Activated CD4-positive, alpha-beta memory T cell treated with anti-CD3 and anti-CD28 coated beads for 36 hours (primary cell): ENCODE data around the gene LAMB3. TPM values are rescaled to one million over a fixed set of nuclear protein-coding genes. Genes with fewer than 3 reads are reported as not detected.

Experiments
- CTCF ChIA-PET: fragments of 350-600 bp; sonication (Branson Sonifier 250); formaldehyde crosslinking; loops from one replicate; lab custom pipeline; 2021; ENCODE audit warnings: antibody characterized with exemption, inconsistent platforms; lab: Charles Lee
- POLR2A ChIA-PET: fragments of 350-600 bp; sonication (Branson Sonifier 250); formaldehyde crosslinking; loops from one replicate; lab custom pipeline; 2021; ENCODE audit warnings: antibody characterized with exemption; lab: Charles Lee
- DNase-seq: peaks from one replicate; pipeline ENCODE4 v3.0.0-alpha.2; 2020
- H3K27ac Mint-ChIP-seq: one replicate; pipeline ENCODE4 v1.8.0; 2021; ENCODE audit warnings: mixed read lengths
- H3K27me3 Mint-ChIP-seq: one replicate; pipeline ENCODE4 v1.8.0; 2021; ENCODE audit warnings: mixed read lengths
- H3K36me3 Mint-ChIP-seq: one replicate; pipeline ENCODE4 v1.8.0; 2021; ENCODE audit warnings: mixed read lengths
- H3K4me1 Mint-ChIP-seq: one replicate; pipeline ENCODE4 v1.8.0; 2021; ENCODE audit warnings: low read depth, mixed read lengths
- H3K4me3 Mint-ChIP-seq: one replicate; pipeline ENCODE4 v1.8.0; 2021; ENCODE audit warnings: mild to moderate bottlenecking, mixed read lengths
- H3K9me3 Mint-ChIP-seq: one replicate; pipeline ENCODE4 v1.8.0; 2021; ENCODE audit warnings: mixed read lengths
- intact Hi-C: fragments of 100-400 bp; cut with micrococcal nuclease; formaldehyde crosslinking; loops from one replicate; pipeline ENCODE4 v1.15.1; 2023
- total RNA-seq, 2 experiments: library from RNA; stranded (reverse); gene quantifications; one replicate each; pipeline ENCODE4 v1.2.3, GENCODE V29; 2021

LAMB3 gene
- total RNA-seq, 2 experiments from 2014 or later = 14.6 to 14.7 TPM

DNA sequence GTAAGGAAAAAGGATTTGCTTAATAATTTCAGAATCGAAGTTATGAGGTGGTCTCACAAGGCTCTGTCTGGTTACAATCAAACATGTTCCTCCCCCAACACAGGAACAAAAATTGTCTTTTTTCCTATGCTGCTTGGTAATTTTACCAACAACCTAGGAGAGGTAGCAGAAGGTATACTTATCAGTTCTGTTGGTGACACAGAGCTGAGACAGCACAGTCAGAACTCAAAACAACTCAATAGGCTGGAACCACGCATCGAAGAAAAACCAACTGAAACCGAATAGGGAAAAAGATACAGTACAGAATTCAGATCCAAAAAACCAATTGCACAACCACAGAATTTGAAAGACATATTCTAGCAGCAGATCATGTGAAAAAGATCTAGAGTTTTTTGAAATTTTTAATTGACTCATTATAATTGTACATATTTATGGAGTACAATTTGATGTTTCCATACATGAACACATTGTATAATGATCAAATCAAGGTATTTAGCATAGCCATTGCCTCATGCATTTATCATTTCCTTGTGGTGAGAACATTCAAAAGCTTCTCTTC is 26.8 kb upstream of the LAMB3 start:
- H3K27me3 Mint-ChIP-seq = peaks cover 22% of the 10 kb centered on the region
- CTCF ChIA-PET = no interaction called here

GRCh38 chr1:209675565-209676154 is 23.4 kb upstream of the LAMB3 start:
- CTCF ChIA-PET = interaction anchor here (1.1 to 3.7 kb wide), 9 partner anchors 9 to 109 kb away, joined by 3 to 15 read pairs (median 5); no protein-coding TSS in a partner anchor
- DNase-seq = peak; percentile 18
- peaks cover 22% of the 10 kb centered on the region for H3K27me3 Mint-ChIP-seq
- H3K27ac Mint-ChIP-seq = peak overlapping the region; percentile 68
- H3K4me3 Mint-ChIP-seq = peak overlapping the region; percentile 76
- no peaks in the 10 kb centered on the region for H3K9me3 Mint-ChIP-seq
- H3K36me3 Mint-ChIP-seq = peaks cover 7% of the 10 kb centered on the region
- peaks cover 62% of the 10 kb centered on the region for H3K4me1 Mint-ChIP-seq
- POLR2A ChIA-PET = interaction anchor here (0.7 to 1.5 kb wide), 6 partner anchors 11 to 78 kb away, joined by 3 to 8 read pairs (median 4); partner anchors contain the start of gene HSD11B1
- intact Hi-C loops = no loop called here

More for the DNA sequence above, 26.8 kb upstream of the LAMB3 start:
- H3K4me1 Mint-ChIP-seq = peaks cover 34% of the 10 kb centered on the region
- peaks cover 7% of the 10 kb centered on the region for H3K36me3 Mint-ChIP-seq
- H3K9me3 Mint-ChIP-seq = no peaks in the 10 kb centered on the region
- no peak overlapping the region for H3K4me3 Mint-ChIP-seq
- no peak for DNase-seq
- no peak overlapping the region for H3K27ac Mint-ChIP-seq
- intact Hi-C loops = no loop called here
- POLR2A ChIA-PET = no interaction called here

- H3K36me3 Mint-ChIP-seq = peaks cover 7% of the 10 kb centered on the region
- H3K27me3 Mint-ChIP-seq = peaks cover 22% of the 10 kb centered on the region
- peaks cover 68% of the 10 kb centered on the region for H3K4me1 Mint-ChIP-seq
- intact Hi-C loops = no loop called here
- CTCF ChIA-PET = interaction anchor here (0.8 to 3.7 kb wide), 10 partner anchors 9 to 108 kb away, joined by 3 to 15 read pairs (median 5); no protein-coding TSS in a partner anchor
- POLR2A ChIA-PET = interaction anchor here (0.7 to 1.5 kb wide), 6 partner anchors 20 to 78 kb away, joined by 3 to 6 read pairs (median 3); partner anchors contain the start of gene HSD11B1
- peak within 1 kb of the TSS; percentile 68 for H3K27ac Mint-ChIP-seq
- no peaks in the 10 kb centered on the region for H3K9me3 Mint-ChIP-seq
- H3K4me3 Mint-ChIP-seq = peak within 1 kb of the TSS; percentile 76
- peak; percentile 66 for DNase-seq
Observed at GRCh38 chr1:209674957-209675564, 22.8 kb upstream of the LAMB3 start, which contains the start of gene G0S2. G0S2 (plus strand) TSS chr1:209675412; CDS start chr1:209675685, 273 bp downstream.

- intact Hi-C loops = loop anchor here (1.0 to 2.0 kb wide), 5 partner anchors 23 to 659 kb away; no protein-coding TSS in a partner anchor
- Mint-ChIP-seq H3K27ac (peak overlapping the region; percentile 68), H3K27me3 (peaks cover 22% of the 10 kb centered on the region), H3K9me3 (no peaks in the 10 kb centered on the region), H3K4me1 (peaks cover 64% of the 10 kb centered on the region), H3K4me3 (peak overlapping the region; percentile 76), H3K36me3 (peaks cover 7% of the 10 kb centered on the region)
- CTCF ChIA-PET = interaction anchor here (0.8 to 3.7 kb wide), 11 partner anchors 9 to 150 kb away, joined by 3 to 15 read pairs (median 4); no protein-coding TSS in a partner anchor
- POLR2A ChIA-PET = interaction anchor here (0.7 to 2.1 kb wide), 9 partner anchors 15 to 114 kb away, joined by 3 to 10 read pairs (median 4); partner anchors contain the start of gene TRAF3IP3
- no peak for DNase-seq
Observed at GRCh38 chr1:209673631-209674417, 21.6 kb upstream of the LAMB3 start.

DNA sequence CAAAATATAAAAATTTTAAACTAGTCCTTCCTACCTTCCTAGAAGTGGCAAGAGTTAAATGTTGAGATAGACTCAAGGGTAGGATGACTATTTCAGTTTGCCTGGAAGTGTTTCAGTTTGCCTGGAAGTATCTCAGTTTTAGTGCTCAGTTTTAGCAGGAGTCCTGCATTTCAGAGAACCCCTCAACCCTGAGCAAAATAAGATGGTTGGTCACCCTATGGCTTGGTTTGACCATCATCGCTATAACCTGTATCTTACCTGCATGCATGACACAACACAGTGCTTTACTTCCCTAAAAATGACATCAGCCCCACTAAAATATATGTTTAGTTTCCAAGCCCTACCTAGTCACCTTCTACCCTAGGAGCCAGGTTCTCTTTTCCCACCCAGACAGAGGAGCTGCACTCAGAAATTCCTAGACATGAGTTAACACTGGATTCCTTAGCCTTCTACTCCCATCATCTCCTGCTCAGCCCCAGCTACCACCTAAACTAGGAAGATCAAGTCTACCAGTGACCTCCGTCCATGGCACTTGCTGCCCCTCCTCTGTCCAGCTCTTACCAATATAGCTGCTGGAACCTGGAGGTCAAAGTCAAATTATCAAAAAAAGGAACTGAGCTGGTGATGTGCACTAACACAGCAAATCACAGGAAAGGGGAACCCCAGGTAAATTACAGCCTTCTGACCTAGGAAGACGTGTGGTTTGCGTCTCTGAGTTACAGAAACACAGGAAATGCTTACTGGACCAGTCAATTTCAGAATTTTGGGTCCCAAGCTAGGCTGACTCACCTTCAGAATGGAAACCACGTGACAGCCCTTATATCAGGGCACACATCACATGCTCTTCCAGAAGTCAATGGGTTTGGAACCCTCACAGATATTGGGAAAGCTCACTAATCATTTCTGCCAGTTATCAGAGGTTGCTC is 20.7 kb upstream of the LAMB3 start:
- Mint-ChIP-seq H3K4me3 (peak overlapping the region; percentile 64), H3K27me3 (peaks cover 22% of the 10 kb centered on the region), H3K9me3 (no peaks in the 10 kb centered on the region), H3K27ac (peak overlapping the region; percentile 85), H3K36me3 (peaks cover 7% of the 10 kb centered on the region), H3K4me1 (peaks cover 60% of the 10 kb centered on the region)
- ChIA-PET CTCF (interaction anchor here (0.7 to 3.7 kb wide), 10 partner anchors 12 to 151 kb away, joined by 3 to 15 read pairs (median 3); no protein-coding TSS in a partner anchor), POLR2A (interaction anchor here (0.7 to 2.1 kb wide), 7 partner anchors 14 to 112 kb away, joined by 3 to 10 read pairs (median 4); partner anchors contain the start of genes C1orf74 and TRAF3IP3)
- intact Hi-C loops = loop anchor here (1.0 to 2.0 kb wide), 5 partner anchors 22 to 660 kb away; no protein-coding TSS in a partner anchor
- DNase-seq = peak; percentile 72

GRCh38 chr1:209670441-209671082 is 18.3 kb upstream of the LAMB3 start:
- ChIA-PET POLR2A (no interaction called here), CTCF (no interaction called here)
- DNase-seq = no peak
- Mint-ChIP-seq H3K27ac (no peak overlapping the region), H3K4me3 (no peak overlapping the region), H3K36me3 (no peaks in the 10 kb centered on the region), H3K27me3 (peaks cover 8% of the 10 kb centered on the region), H3K9me3 (no peaks in the 10 kb centered on the region), H3K4me1 (peaks cover 47% of the 10 kb centered on the region)
- intact Hi-C loops = no loop called here

- H3K4me1 Mint-ChIP-seq = peaks cover 20% of the 10 kb centered on the region
- H3K9me3 Mint-ChIP-seq = no peaks in the 10 kb centered on the region
- H3K36me3 Mint-ChIP-seq = peaks cover 2% of the 10 kb centered on the region
- intact Hi-C loops = no loop called here
- H3K27ac Mint-ChIP-seq = no peak overlapping the region
- H3K4me3 Mint-ChIP-seq = no peak overlapping the region
- no peaks in the 10 kb centered on the region for H3K27me3 Mint-ChIP-seq
- CTCF ChIA-PET = no interaction called here
- POLR2A ChIA-PET = no interaction called here
- DNase-seq = no peak
Observed at GRCh38 chr1:209667708-209668107, 15.5 kb upstream of the LAMB3 start.

- ChIA-PET CTCF (interaction anchor here (0.9 kb wide), 1 partner anchor 98 kb away, joined by 3 read pairs; no protein-coding TSS in a partner anchor), POLR2A (interaction anchor here (1.4 kb wide), 1 partner anchor 14 kb away, joined by 3 read pairs; no protein-coding TSS in a partner anchor)
- no peak for DNase-seq
- Mint-ChIP-seq H3K9me3 (no peaks in the 10 kb centered on the region), H3K4me1 (peaks cover 16% of the 10 kb centered on the region), H3K4me3 (no peak overlapping the region), H3K27ac (no peak overlapping the region), H3K36me3 (peaks cover 2% of the 10 kb centered on the region), H3K27me3 (no peaks in the 10 kb centered on the region)
- intact Hi-C loops = no loop called here
Observed at GRCh38 chr1:209667103-209667502, 14.9 kb upstream of the LAMB3 start.

DNA sequence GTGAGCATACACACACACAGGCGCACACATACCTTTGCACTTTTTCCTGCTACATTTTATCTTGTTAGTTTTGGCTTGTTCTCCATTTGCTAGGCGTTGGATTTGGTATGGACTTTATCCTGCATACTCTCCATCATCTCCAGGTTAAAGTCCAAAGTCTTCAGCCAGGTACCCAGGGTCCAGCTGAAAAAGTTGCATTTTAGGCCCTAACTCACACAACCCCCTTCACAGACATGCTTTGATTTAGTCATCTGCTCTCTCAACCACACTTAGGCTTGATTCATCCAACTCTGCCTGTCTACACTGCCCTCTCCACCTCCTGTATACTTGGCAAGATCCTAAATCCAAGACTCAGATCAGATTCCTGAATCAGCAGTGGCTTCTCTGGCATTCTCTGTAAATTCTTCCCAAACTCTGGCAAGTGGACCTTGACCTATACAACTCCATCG is 10.7 kb upstream of the LAMB3 start:
- intact Hi-C loops = no loop called here
- H3K27ac Mint-ChIP-seq = no peak overlapping the region
- no peak for DNase-seq

DNA sequence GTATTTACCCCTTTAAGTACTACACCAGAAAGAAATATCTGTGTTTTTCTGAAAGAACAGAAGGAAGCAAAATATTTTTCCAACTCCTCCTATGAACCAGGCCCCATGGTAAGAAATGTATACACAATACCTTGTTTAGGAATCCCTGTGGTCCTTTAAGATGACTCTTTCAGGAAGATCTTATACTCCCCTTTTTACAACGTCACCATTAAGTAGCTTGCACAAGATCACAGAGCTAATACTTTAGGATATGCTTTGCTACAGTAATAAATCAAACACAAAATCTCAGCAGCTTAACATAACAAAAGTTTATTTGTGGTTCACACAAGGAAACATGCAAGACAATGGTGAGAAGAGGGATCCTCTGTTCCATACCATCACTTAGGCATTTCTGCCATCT is 8.8 kb upstream of the LAMB3 start:
- H3K27ac Mint-ChIP-seq = no peak overlapping the region
- H3K9me3 Mint-ChIP-seq = no peaks in the 10 kb centered on the region
- intact Hi-C loops = no loop called here
- H3K4me3 Mint-ChIP-seq = no peak overlapping the region
- H3K4me1 Mint-ChIP-seq = peaks cover 23% of the 10 kb centered on the region
- CTCF ChIA-PET = interaction anchor here (1.5 kb wide), 1 partner anchor 88 kb away, joined by 4 read pairs; no protein-coding TSS in a partner anchor
- POLR2A ChIA-PET = no interaction called here
- peaks cover 2% of the 10 kb centered on the region for H3K36me3 Mint-ChIP-seq
- no peak for DNase-seq
- no peaks in the 10 kb centered on the region for H3K27me3 Mint-ChIP-seq

More for the DNA sequence above, 10.7 kb upstream of the LAMB3 start:
- CTCF ChIA-PET = no interaction called here
- Mint-ChIP-seq H3K9me3 (no peaks in the 10 kb centered on the region), H3K4me3 (no peak overlapping the region), H3K27me3 (no peaks in the 10 kb centered on the region), H3K36me3 (peaks cover 2% of the 10 kb centered on the region), H3K4me1 (peaks cover 20% of the 10 kb centered on the region)
- POLR2A ChIA-PET = no interaction called here
